Measurements from ENCODE around the gene RANBP17.
"Not testable (repeated sequence)": the region's sequence is repeated elsewhere in the genome, so short reads cannot be mapped to it uniquely, and the experiment has no call there.

Gene RANBP17

DNA sequence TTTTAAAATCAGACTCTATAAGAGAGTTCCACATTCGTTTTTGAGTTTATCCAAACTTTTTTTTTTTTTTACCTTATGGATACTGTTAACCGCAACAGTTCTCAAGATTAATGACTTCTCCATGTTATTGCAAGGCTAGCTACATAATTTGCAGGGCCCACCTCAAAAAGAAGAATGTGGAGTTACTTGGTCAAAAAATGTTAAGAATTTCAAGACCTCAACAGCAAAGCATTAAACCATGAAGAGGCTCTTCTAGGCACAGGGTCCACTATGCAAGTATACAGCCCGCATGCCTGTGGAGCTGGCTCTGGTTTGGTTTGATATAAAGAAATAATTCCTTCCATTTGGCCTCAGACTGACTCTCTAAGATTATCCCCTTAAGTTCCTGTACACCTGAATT, 313.9 kb downstream of the RANBP17 start:
- no peaks in the 10 kb centered on the region for H3K4me1 ChIP-seq
- no peak overlapping the region for H2AFZ ChIP-seq

GRCh38 chr5:171178190-171178589, 316.4 kb downstream of the RANBP17 start:
- not testable (repeated sequence) for H3K79me2 ChIP-seq; H3K9ac ChIP-seq; H3K27me3 ChIP-seq (ENCODE audit: control insufficient read depth, insufficient read depth, low read length); H3K4me2 ChIP-seq (ENCODE audit: low read length); H3K27ac ChIP-seq; H3K9me3 ChIP-seq (ENCODE audit: control insufficient read depth, low read length); H3K36me3 ChIP-seq (ENCODE audit: control insufficient read depth, insufficient read depth, low read length); H3K4me3 ChIP-seq (ENCODE audit: low read depth, low read length); H2AFZ ChIP-seq; H3K4me1 ChIP-seq

More for the DNA sequence above, 313.9 kb downstream of the RANBP17 start:
- no peaks in the 10 kb centered on the region for H3K27me3 ChIP-seq (ENCODE audit: control insufficient read depth, insufficient read depth, low read length)
- no peak overlapping the region for H3K9ac ChIP-seq
- no peak overlapping the region for H3K4me3 ChIP-seq (ENCODE audit: low read depth, low read length)
- H3K36me3 ChIP-seq (ENCODE audit: control insufficient read depth, insufficient read depth, low read length), result no peaks in the 10 kb centered on the region
- H3K4me2 ChIP-seq (ENCODE audit: low read length), result no peak overlapping the region
- TF ChIP-seq, protein P1, sequence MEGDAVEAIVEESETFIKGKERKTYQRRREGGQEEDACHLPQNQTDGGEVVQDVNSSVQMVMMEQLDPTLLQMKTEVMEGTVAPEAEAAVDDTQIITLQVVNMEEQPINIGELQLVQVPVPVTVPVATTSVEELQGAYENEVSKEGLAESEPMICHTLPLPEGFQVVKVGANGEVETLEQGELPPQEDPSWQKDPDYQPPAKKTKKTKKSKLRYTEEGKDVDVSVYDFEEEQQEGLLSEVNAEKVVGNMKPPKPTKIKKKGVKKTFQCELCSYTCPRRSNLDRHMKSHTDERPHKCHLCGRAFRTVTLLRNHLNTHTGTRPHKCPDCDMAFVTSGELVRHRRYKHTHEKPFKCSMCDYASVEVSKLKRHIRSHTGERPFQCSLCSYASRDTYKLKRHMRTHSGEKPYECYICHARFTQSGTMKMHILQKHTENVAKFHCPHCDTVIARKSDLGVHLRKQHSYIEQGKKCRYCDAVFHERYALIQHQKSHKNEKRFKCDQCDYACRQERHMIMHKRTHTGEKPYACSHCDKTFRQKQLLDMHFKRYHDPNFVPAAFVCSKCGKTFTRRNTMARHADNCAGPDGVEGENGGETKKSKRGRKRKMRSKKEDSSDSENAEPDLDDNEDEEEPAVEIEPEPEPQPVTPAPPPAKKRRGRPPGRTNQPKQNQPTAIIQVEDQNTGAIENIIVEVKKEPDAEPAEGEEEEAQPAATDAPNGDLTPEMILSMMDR (IDR thresholded peaks at IDR 0.05), result no peak
- no peaks in the 10 kb centered on the region for H3K9me3 ChIP-seq (ENCODE audit: control insufficient read depth, low read length)
- no peaks in the 10 kb centered on the region for H3K79me2 ChIP-seq
- H3K27ac ChIP-seq, result no peak overlapping the region

DNA sequence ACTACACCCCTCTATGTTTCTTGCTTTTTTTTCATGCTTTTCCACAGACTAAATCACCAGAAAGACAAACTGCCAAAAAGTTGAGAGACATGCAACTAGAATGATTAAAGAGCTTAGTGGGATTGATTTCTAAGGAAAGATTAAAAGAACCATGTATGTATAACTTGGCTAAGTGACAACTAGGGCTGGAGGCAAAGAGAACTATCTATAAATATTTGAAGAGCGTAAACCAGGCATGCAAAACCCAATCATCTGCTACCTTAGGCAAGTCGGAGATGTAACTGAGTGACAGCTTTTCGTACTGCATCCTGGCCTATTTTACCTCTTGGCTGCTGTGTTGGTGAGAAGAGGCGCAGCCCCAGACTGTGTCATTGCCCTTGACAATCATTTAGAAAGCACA, 326.2 kb downstream of the RANBP17 start:
- Histone ChIP-seq H3K4me3 (ENCODE audit: low read depth, low read length) (no peak overlapping the region), H3K4me2 (ENCODE audit: low read length) (no peak overlapping the region), H3K79me2 (no peaks in the 10 kb centered on the region), H3K9me3 (ENCODE audit: control insufficient read depth, low read length) (no peaks in the 10 kb centered on the region), H3K27me3 (ENCODE audit: control insufficient read depth, insufficient read depth, low read length) (no peaks in the 10 kb centered on the region), H2AFZ (no peak overlapping the region), H3K9ac (no peak overlapping the region), H3K4me1 (no peaks in the 10 kb centered on the region), H3K27ac (no peak overlapping the region), H3K36me3 (ENCODE audit: control insufficient read depth, insufficient read depth, low read length) (no peaks in the 10 kb centered on the region)
- TF ChIP-seq, protein P1 (IDR thresholded peaks at IDR 0.05), result no peak

GRCh38 chr5:171189442-171189841, 327.6 kb downstream of the RANBP17 start:
- H3K4me3 ChIP-seq (ENCODE audit: low read depth, low read length), result no peak overlapping the region
- no peak overlapping the region for H2AFZ ChIP-seq
- no peak overlapping the region for H3K9ac ChIP-seq
- H3K4me1 ChIP-seq, result no peaks in the 10 kb centered on the region
- no peak overlapping the region for H3K4me2 ChIP-seq (ENCODE audit: low read length)
- TF ChIP-seq, protein P1 (IDR thresholded peaks at IDR 0.05), result no peak
- no peaks in the 10 kb centered on the region for H3K9me3 ChIP-seq (ENCODE audit: control insufficient read depth, low read length)
- no peaks in the 10 kb centered on the region for H3K79me2 ChIP-seq
- H3K36me3 ChIP-seq (ENCODE audit: control insufficient read depth, insufficient read depth, low read length), result no peaks in the 10 kb centered on the region
- no peaks in the 10 kb centered on the region for H3K27me3 ChIP-seq (ENCODE audit: control insufficient read depth, insufficient read depth, low read length)
- H3K27ac ChIP-seq, result no peak overlapping the region

GRCh38 chr5:171192111-171192510, 330.3 kb downstream of the RANBP17 start:
- Histone ChIP-seq H3K79me2 (no peaks in the 10 kb centered on the region), H3K4me1 (no peaks in the 10 kb centered on the region), H3K27ac (no peak overlapping the region), H3K9ac (no peak overlapping the region), H3K4me2 (ENCODE audit: low read length) (no peak overlapping the region), H3K27me3 (ENCODE audit: control insufficient read depth, insufficient read depth, low read length) (no peaks in the 10 kb centered on the region), H2AFZ (no peak overlapping the region), H3K36me3 (ENCODE audit: control insufficient read depth, insufficient read depth, low read length) (no peaks in the 10 kb centered on the region), H3K4me3 (ENCODE audit: low read depth, low read length) (no peak overlapping the region), H3K9me3 (ENCODE audit: control insufficient read depth, low read length) (no peaks in the 10 kb centered on the region)
- TF ChIP-seq, protein P1 (IDR thresholded peaks at IDR 0.05), result no peak
